Dendritic cell treated with granulocyte-macrophage colony-stimulating factor and Interleukin-4, amounts not matched to agents 40 ng/mL and 50 ng/mL, for 4 days (primary cell): ENCODE data around the gene EHF.

ENCODE experiments used
- H3K27ac Mint-ChIP-seq: one replicate; pipeline ENCODE4 v1.8.0; 2022; ENCODE audit warnings: mild to moderate bottlenecking, mixed read lengths
- H3K27me3 Mint-ChIP-seq: one replicate; pipeline ENCODE4 v1.8.0; 2022; ENCODE audit warnings: mild to moderate bottlenecking, mixed read lengths
- H3K36me3 Mint-ChIP-seq: one replicate; pipeline ENCODE4 v1.8.0; 2022; ENCODE audit warnings: low read depth, mixed read lengths
- H3K4me1 Mint-ChIP-seq: one replicate; pipeline ENCODE4 v1.8.0; 2022; ENCODE audit warnings: low read depth, mixed read lengths
- H3K4me3 Mint-ChIP-seq: one replicate; pipeline ENCODE4 v1.8.0; 2022; ENCODE audit warnings: mild to moderate bottlenecking, moderate library complexity, mixed read lengths
- H3K9me3 Mint-ChIP-seq: one replicate; pipeline ENCODE4 v1.8.0; 2022; ENCODE audit warnings: mixed read lengths
- intact Hi-C: fragments of 100-400 bp; cut with micrococcal nuclease; formaldehyde crosslinking; loops from one replicate; pipeline ENCODE4 v1.15.0; 2022

The EHF gene

GRCh38 chr11:34606326-34607120 is 14.4 kb upstream of the EHF start:
- no peak overlapping the region for H3K4me3 Mint-ChIP-seq
- H3K4me1 Mint-ChIP-seq: peaks cover 64% of the 10 kb centered on the region
- intact Hi-C loops: no loop called here
- peak overlapping the region; percentile 73 for H3K27ac Mint-ChIP-seq
- H3K27me3 Mint-ChIP-seq: no peaks in the 10 kb centered on the region
- peaks cover under 1% of the 10 kb centered on the region for H3K36me3 Mint-ChIP-seq
- H3K9me3 Mint-ChIP-seq: peaks cover 7% of the 10 kb centered on the region

- Mint-ChIP-seq H3K4me1 (peaks cover 72% of the 10 kb centered on the region), H3K27ac (peak overlapping the region; percentile 71), H3K36me3 (peaks cover 7% of the 10 kb centered on the region), H3K9me3 (peaks cover 12% of the 10 kb centered on the region), H3K27me3 (no peaks in the 10 kb centered on the region), H3K4me3 (no peak overlapping the region)
- intact Hi-C loops: no loop called here
These were observed 11.6 kb upstream of the EHF start for GRCh38 chr11:34609187-34609751.

- Mint-ChIP-seq H3K4me1 (peaks cover 78% of the 10 kb centered on the region), H3K9me3 (peaks cover 12% of the 10 kb centered on the region)
These were observed 11.0 kb upstream of the EHF start for GRCh38 chr11:34609850-34610249.

GRCh38 chr11:34610324-34611041 is 10.4 kb upstream of the EHF start:
- H3K27me3 Mint-ChIP-seq: no peaks in the 10 kb centered on the region
- intact Hi-C loops: loop anchor here (5.0 kb wide), 1 partner anchor 42 kb away; no protein-coding TSS in a partner anchor
- peak overlapping the region; percentile 84 for H3K27ac Mint-ChIP-seq
- H3K36me3 Mint-ChIP-seq: peaks cover 7% of the 10 kb centered on the region
- H3K4me1 Mint-ChIP-seq: peaks cover 82% of the 10 kb centered on the region
- H3K9me3 Mint-ChIP-seq: peaks cover 12% of the 10 kb centered on the region
- no peak overlapping the region for H3K4me3 Mint-ChIP-seq

More at GRCh38 chr11:34609850-34610249, 11.0 kb upstream of the EHF start:
- Mint-ChIP-seq H3K27ac (peak overlapping the region; percentile 71), H3K36me3 (peaks cover 7% of the 10 kb centered on the region), H3K4me3 (no peak overlapping the region), H3K27me3 (no peaks in the 10 kb centered on the region)
- intact Hi-C loops: loop anchor here (5.0 kb wide), 1 partner anchor 42 kb away; no protein-coding TSS in a partner anchor

- peaks cover 7% of the 10 kb centered on the region for H3K36me3 Mint-ChIP-seq
- peaks cover 86% of the 10 kb centered on the region for H3K4me1 Mint-ChIP-seq
- peak overlapping the region; percentile 84 for H3K27ac Mint-ChIP-seq
- peaks cover 12% of the 10 kb centered on the region for H3K9me3 Mint-ChIP-seq
- no peaks in the 10 kb centered on the region for H3K27me3 Mint-ChIP-seq
- peak overlapping the region; percentile 44 for H3K4me3 Mint-ChIP-seq
- intact Hi-C loops: loop anchor here (5.0 kb wide), 1 partner anchor 39 kb away; no protein-coding TSS in a partner anchor
These were observed 7.9 kb upstream of the EHF start for GRCh38 chr11:34613015-34613414.

- intact Hi-C loops: loop anchor here (5.0 kb wide), 1 partner anchor 39 kb away; no protein-coding TSS in a partner anchor
- Mint-ChIP-seq H3K36me3 (peaks cover 7% of the 10 kb centered on the region), H3K27me3 (no peaks in the 10 kb centered on the region), H3K4me1 (peaks cover 86% of the 10 kb centered on the region), H3K4me3 (no peak overlapping the region), H3K27ac (peak overlapping the region; percentile 84), H3K9me3 (peaks cover 9% of the 10 kb centered on the region)
These were observed 7.3 kb upstream of the EHF start for GRCh38 chr11:34613552-34614056.

- H3K9me3 Mint-ChIP-seq: peaks cover 6% of the 10 kb centered on the region
These were observed 6.4 kb upstream of the EHF start for GRCh38 chr11:34614344-34615104.

GRCh38 chr11:34616086-34616485 is 4.8 kb upstream of the EHF start:
- peak overlapping the region; percentile 84 for H3K27ac Mint-ChIP-seq
- H3K9me3 Mint-ChIP-seq: peaks cover 6% of the 10 kb centered on the region
- peaks cover 88% of the 10 kb centered on the region for H3K4me1 Mint-ChIP-seq

More at GRCh38 chr11:34614344-34615104, 6.4 kb upstream of the EHF start:
- Mint-ChIP-seq H3K4me3 (peak overlapping the region; percentile 20), H3K36me3 (peaks cover 7% of the 10 kb centered on the region), H3K4me1 (peaks cover 85% of the 10 kb centered on the region), H3K27me3 (no peaks in the 10 kb centered on the region), H3K27ac (peak overlapping the region; percentile 84)
- intact Hi-C loops: loop anchor here (5.0 kb wide), 1 partner anchor 38 kb away; no protein-coding TSS in a partner anchor

GRCh38 chr11:34616830-34617504 is 3.9 kb upstream of the EHF start:
- H3K9me3 Mint-ChIP-seq: peaks cover 2% of the 10 kb centered on the region
- H3K36me3 Mint-ChIP-seq: peaks cover 3% of the 10 kb centered on the region
- H3K27ac Mint-ChIP-seq: no peak overlapping the region
- no peaks in the 10 kb centered on the region for H3K27me3 Mint-ChIP-seq
- peaks cover 88% of the 10 kb centered on the region for H3K4me1 Mint-ChIP-seq
- no peak overlapping the region for H3K4me3 Mint-ChIP-seq
- intact Hi-C loops: no loop called here

More at GRCh38 chr11:34616086-34616485, 4.8 kb upstream of the EHF start:
- Mint-ChIP-seq H3K4me3 (no peak overlapping the region), H3K36me3 (peaks cover 7% of the 10 kb centered on the region), H3K27me3 (no peaks in the 10 kb centered on the region)
- intact Hi-C loops: no loop called here

GRCh38 chr11:34618406-34618805 is 2.5 kb upstream of the EHF start:
- peaks cover 11% of the 10 kb centered on the region for H3K36me3 Mint-ChIP-seq
- intact Hi-C loops: no loop called here
- H3K4me3 Mint-ChIP-seq: no peak overlapping the region
- no peaks in the 10 kb centered on the region for H3K27me3 Mint-ChIP-seq
- H3K9me3 Mint-ChIP-seq: no peaks in the 10 kb centered on the region
- H3K4me1 Mint-ChIP-seq: peaks cover 82% of the 10 kb centered on the region
- peak overlapping the region; percentile 61 for H3K27ac Mint-ChIP-seq

- Mint-ChIP-seq H3K27ac (peak overlapping the region; percentile 84), H3K4me1 (peaks cover 81% of the 10 kb centered on the region), H3K36me3 (peaks cover 18% of the 10 kb centered on the region), H3K27me3 (no peaks in the 10 kb centered on the region), H3K9me3 (no peaks in the 10 kb centered on the region), H3K4me3 (no peak overlapping the region)
- intact Hi-C loops: no loop called here
These were observed 1.8 kb upstream of the EHF start for GRCh38 chr11:34619062-34619516.

GRCh38 chr11:34620202-34620601 is 691 bp upstream of the EHF start:
- Mint-ChIP-seq H3K4me1 (peaks cover 79% of the 10 kb centered on the region), H3K27me3 (no peaks in the 10 kb centered on the region), H3K4me3 (no peak overlapping the region), H3K9me3 (no peaks in the 10 kb centered on the region), H3K36me3 (peaks cover 21% of the 10 kb centered on the region), H3K27ac (peak overlapping the region; percentile 84)
- intact Hi-C loops: loop anchor here (2.0 kb wide), 1 partner anchor 15 kb away; no protein-coding TSS in a partner anchor
